ENCODE measurements around the gene SENP8. TPM values are rescaled to one million over a fixed set of nuclear protein-coding genes. Genes with fewer than 3 reads are reported as not detected.

The SENP8 gene
- total RNA-seq, 4 donors from 2014 or later = 1.5 to 2.8 (median 1.8) TPM

DNA sequence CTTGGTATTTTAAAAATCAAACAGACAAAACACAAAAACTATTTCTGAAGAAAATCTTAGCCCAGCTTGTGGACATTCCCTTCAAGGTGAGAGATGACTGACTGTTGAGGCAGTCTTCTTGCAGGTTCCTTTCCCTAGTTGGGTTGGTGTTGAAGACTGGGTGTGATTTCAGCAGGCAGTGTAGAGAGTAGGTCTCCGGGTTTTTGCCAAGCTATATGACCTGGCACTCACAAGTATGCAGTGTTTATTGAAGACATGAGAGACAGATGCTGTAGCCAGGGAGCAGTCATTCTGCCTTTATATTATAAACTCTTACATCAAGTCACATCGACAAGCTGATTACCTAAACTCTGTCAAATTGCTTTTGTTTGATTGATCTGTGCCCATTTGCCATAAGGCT is 17.5 kb downstream of the SENP8 start:
- Histone ChIP-seq H3K9me3 (no peaks in the 10 kb centered on the region), H3K27me3 (no peaks in the 10 kb centered on the region), H3K4me1 (peaks cover 0 to 10% (median 0%) of the 10 kb centered on the region in 3 donors), H3K4me3 (no peak overlapping the region), H3K27ac (no peak overlapping the region), H3K36me3 (peaks cover 0 to 8% (median 0%) of the 10 kb centered on the region in 3 donors)
- no peak for DNase-seq
- no peak for TF ChIP-seq POLR2A (IDR thresholded peaks at IDR 0.05)
- TF ChIP-seq, protein P1, sequence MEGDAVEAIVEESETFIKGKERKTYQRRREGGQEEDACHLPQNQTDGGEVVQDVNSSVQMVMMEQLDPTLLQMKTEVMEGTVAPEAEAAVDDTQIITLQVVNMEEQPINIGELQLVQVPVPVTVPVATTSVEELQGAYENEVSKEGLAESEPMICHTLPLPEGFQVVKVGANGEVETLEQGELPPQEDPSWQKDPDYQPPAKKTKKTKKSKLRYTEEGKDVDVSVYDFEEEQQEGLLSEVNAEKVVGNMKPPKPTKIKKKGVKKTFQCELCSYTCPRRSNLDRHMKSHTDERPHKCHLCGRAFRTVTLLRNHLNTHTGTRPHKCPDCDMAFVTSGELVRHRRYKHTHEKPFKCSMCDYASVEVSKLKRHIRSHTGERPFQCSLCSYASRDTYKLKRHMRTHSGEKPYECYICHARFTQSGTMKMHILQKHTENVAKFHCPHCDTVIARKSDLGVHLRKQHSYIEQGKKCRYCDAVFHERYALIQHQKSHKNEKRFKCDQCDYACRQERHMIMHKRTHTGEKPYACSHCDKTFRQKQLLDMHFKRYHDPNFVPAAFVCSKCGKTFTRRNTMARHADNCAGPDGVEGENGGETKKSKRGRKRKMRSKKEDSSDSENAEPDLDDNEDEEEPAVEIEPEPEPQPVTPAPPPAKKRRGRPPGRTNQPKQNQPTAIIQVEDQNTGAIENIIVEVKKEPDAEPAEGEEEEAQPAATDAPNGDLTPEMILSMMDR (IDR thresholded peaks at IDR 0.05) = no peak
- 30 to 32% methylated on average over 2 of the region's 2 CpGs for WGBS, 2 donors
- intact Hi-C loops (cut with DNase I) = no loop called here

DNA sequence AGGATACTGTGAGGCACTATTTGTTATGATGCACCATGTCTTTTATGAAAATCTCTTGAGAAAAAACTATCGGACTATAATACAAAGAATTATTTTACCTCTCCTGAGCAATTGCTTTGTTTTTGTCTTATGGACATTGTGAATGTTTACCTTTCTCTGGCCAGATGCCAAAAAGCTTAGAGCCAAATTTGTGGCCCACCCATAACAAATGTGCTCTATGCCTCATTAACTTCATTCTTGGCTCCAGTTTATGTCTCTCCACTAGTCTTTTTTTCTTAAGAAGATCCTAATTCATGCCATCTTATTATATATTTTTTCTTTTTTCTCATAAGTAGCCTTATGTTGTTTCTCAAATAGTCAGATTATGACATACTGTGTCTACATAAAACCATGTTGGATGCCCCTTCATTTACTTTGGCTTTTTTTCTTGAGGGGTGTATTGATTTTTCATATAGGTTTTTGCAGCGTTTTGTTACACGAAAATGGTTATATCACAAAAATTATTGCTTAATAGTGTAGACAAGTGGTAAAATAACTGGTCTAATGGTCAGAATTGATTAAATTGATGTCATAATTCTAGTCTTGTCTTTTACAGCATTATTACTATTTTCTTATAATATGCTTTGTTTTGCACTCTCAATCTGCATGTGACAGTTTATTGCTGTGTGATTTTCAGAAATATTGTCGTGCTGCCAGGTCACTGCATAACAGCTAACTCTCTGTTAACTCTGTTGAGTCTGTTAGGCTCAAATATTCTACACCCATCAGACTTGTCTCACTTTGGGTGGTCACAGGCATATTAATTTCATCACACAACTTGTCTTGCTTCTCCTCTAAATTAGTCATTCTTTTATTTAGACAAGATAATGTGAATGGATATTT is 18.2 kb downstream of the SENP8 start:
- TF ChIP-seq, protein P1 (IDR thresholded peaks at IDR 0.05) = no peak
- no peak for TF ChIP-seq POLR2A (IDR thresholded peaks at IDR 0.05)
- no peak for DNase-seq
- no peaks in the 10 kb centered on the region for H3K27me3 ChIP-seq
- H3K4me3 ChIP-seq = no peak overlapping the region
- intact Hi-C loops (cut with DNase I) = no loop called here
- H3K4me1 ChIP-seq = peaks cover 0 to 10% (median 0%) of the 10 kb centered on the region in 3 donors
- 66 to 67% methylated on average over 4 of the region's 4 CpGs for WGBS, 2 donors
- no peak overlapping the region for H3K27ac ChIP-seq
- H3K36me3 ChIP-seq = peaks cover 0 to 8% (median 0%) of the 10 kb centered on the region in 3 donors
- H3K9me3 ChIP-seq = no peaks in the 10 kb centered on the region

DNA sequence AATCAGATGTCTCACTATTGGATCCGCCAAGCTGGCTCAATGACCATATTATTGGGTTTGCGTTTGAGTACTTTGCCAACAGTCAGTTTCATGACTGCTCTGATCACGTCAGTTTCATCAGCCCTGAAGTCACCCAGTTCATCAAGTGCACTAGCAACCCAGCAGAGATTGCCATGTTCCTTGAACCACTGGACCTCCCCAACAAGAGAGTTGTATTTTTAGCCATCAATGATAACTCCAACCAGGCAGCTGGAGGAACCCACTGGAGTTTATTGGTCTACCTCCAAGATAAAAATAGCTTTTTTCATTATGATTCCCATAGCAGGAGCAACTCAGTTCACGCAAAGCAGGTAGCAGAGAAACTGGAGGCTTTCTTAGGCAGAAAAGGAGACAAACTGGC is 21.5 kb downstream of the SENP8 start:
- intact Hi-C loops (cut with DNase I) = no loop called here
- Histone ChIP-seq H3K4me3 (no peak overlapping the region), H3K27me3 (no peaks in the 10 kb centered on the region), H3K4me1 (peaks cover 0 to 10% (median 0%) of the 10 kb centered on the region in 3 donors), H3K9me3 (no peaks in the 10 kb centered on the region), H3K27ac (no peak overlapping the region), H3K36me3 (peaks cover 0 to 8% (median 0%) of the 10 kb centered on the region in 3 donors)
- TF ChIP-seq, protein P1 (IDR thresholded peaks at IDR 0.05) = no peak
- no peak for TF ChIP-seq POLR2A (IDR thresholded peaks at IDR 0.05)
- DNase-seq = no peak
- WGBS, 2 donors = 91% methylated on average over 4 of the region's 4 CpGs

DNA sequence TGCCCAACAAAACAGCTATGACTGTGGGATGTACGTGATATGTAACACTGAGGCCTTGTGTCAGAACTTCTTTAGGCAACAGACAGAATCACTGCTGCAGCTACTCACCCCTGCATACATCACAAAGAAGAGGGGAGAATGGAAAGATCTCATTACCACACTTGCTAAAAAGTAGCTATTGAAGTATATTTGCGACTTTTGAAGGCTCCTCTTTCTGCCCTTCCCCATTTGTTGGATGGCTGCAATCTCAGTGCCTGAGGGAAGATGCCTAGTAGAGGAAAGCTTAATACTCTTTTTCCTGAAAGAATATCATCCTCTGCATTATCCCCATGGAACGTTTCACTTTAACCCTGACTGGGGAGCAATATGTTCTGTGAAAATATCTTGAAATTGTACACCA is 21.9 kb downstream of the SENP8 start:
- Histone ChIP-seq H3K36me3 (peaks cover 0 to 8% (median 0%) of the 10 kb centered on the region in 3 donors), H3K27ac (no peak overlapping the region), H3K4me1 (peaks cover 0 to 10% (median 0%) of the 10 kb centered on the region in 3 donors), H3K9me3 (no peaks in the 10 kb centered on the region), H3K27me3 (no peaks in the 10 kb centered on the region), H3K4me3 (no peak overlapping the region)
- DNase-seq = no peak
- intact Hi-C loops (cut with DNase I) = no loop called here
- WGBS, 2 donors = 79 to 89% methylated on average over 3 of the region's 3 CpGs
- no peak for TF ChIP-seq POLR2A (IDR thresholded peaks at IDR 0.05)
- TF ChIP-seq, protein P1 (IDR thresholded peaks at IDR 0.05) = no peak
